ENCODE results near the gene HNRNPA0. TPM values are rescaled to one million over a fixed set of nuclear protein-coding genes. Genes with fewer than 3 reads are reported as not detected.

The HNRNPA0 gene
- total RNA-seq, 3 donors from 2014 or later (not counting 1 experiment from before 2014, with no cell fraction given), result 31.5 to 35.9 (median 33.5) TPM

- 87% methylated on average over 3 of the region's 3 CpGs for WGBS (ENCODE audit: insufficient coverage)
- Histone ChIP-seq H3K27me3 (ENCODE audit: control insufficient read depth, insufficient read depth, low read length) (no peaks in the 10 kb centered on the region), H3K4me3 (ENCODE audit: low read length) (no peak overlapping the region), H3K36me3 (ENCODE audit: control insufficient read depth, insufficient read depth, low read length) (no peaks in the 10 kb centered on the region), H3K27ac (ENCODE audit: low read length) (no peak overlapping the region), H3K9me3 (ENCODE audit: control insufficient read depth, insufficient read depth, low read length) (no peaks in the 10 kb centered on the region), H3K4me1 (ENCODE audit: control insufficient read depth, insufficient read depth, low read length) (no peaks in the 10 kb centered on the region)
- Mint-ChIP-seq H3K9me3 (peaks cover 2 to 3% of the 10 kb centered on the region in 2 donors), H3K4me3 (no peak overlapping the region), H3K27me3 (ENCODE audit: low read depth in 2 of 2) (no peaks in the 10 kb centered on the region), H3K4me1 (no peaks in the 10 kb centered on the region), H3K36me3 (no peaks in the 10 kb centered on the region), H3K27ac (no peak overlapping the region)
- ATAC-seq (no peak), DNase-seq (no peak)
- TF ChIP-seq CTCF (IDR thresholded peaks at IDR 0.05), result no peak
- intact Hi-C loops (cut with micrococcal nuclease), result no loop called here
Measured at GRCh38 chr5:137708796-137709559, 45.2 kb downstream of the HNRNPA0 start.

- H3K4me1 Mint-ChIP-seq, result no peaks in the 10 kb centered on the region
- H3K36me3 Mint-ChIP-seq, result no peaks in the 10 kb centered on the region
- no peaks in the 10 kb centered on the region for H3K36me3 ChIP-seq (ENCODE audit: control insufficient read depth, insufficient read depth, low read length)
- intact Hi-C loops (cut with micrococcal nuclease), result no loop called here
- H3K9me3 ChIP-seq (ENCODE audit: control insufficient read depth, insufficient read depth, low read length), result no peaks in the 10 kb centered on the region
- no peaks in the 10 kb centered on the region for H3K27me3 ChIP-seq (ENCODE audit: control insufficient read depth, insufficient read depth, low read length)
- H3K27ac ChIP-seq (ENCODE audit: low read length), result no peak overlapping the region
- DNase-seq, result no peak
- H3K4me3 Mint-ChIP-seq, result no peak overlapping the region
- no peak for TF ChIP-seq CTCF (IDR thresholded peaks at IDR 0.05)
- WGBS (ENCODE audit: insufficient coverage), result 100% methylated on average over 1 of the region's 1 CpG
- no peaks in the 10 kb centered on the region for H3K4me1 ChIP-seq (ENCODE audit: control insufficient read depth, insufficient read depth, low read length)
- no peak for ATAC-seq
- no peaks in the 10 kb centered on the region for H3K27me3 Mint-ChIP-seq (ENCODE audit: low read depth in 2 of 2)
- peaks cover 2 to 3% of the 10 kb centered on the region in 2 donors for H3K9me3 Mint-ChIP-seq
- no peak overlapping the region for H3K27ac Mint-ChIP-seq
- H3K4me3 ChIP-seq (ENCODE audit: low read length), result no peak overlapping the region
Measured at GRCh38 chr5:137708062-137708461, 46.1 kb downstream of the HNRNPA0 start.

GRCh38 chr5:137706841-137707240 lies 47.3 kb downstream of the HNRNPA0 start:
- Mint-ChIP-seq H3K4me1 (no peaks in the 10 kb centered on the region), H3K4me3 (no peak overlapping the region), H3K27ac (no peak overlapping the region), H3K9me3 (no peaks in the 10 kb centered on the region), H3K27me3 (ENCODE audit: low read depth in 2 of 2) (no peaks in the 10 kb centered on the region), H3K36me3 (no peaks in the 10 kb centered on the region)
- no peak for DNase-seq
- H3K9me3 ChIP-seq (ENCODE audit: control insufficient read depth, insufficient read depth, low read length), result no peaks in the 10 kb centered on the region
- 100% methylated on average over 1 of the region's 2 CpGs for WGBS (ENCODE audit: insufficient coverage)
- no peak overlapping the region for H3K27ac ChIP-seq (ENCODE audit: low read length)
- H3K36me3 ChIP-seq (ENCODE audit: control insufficient read depth, insufficient read depth, low read length), result no peaks in the 10 kb centered on the region
- no peak for ATAC-seq
- intact Hi-C loops (cut with micrococcal nuclease), result no loop called here
- H3K4me3 ChIP-seq (ENCODE audit: low read length), result no peak overlapping the region
- no peaks in the 10 kb centered on the region for H3K4me1 ChIP-seq (ENCODE audit: control insufficient read depth, insufficient read depth, low read length)
- no peaks in the 10 kb centered on the region for H3K27me3 ChIP-seq (ENCODE audit: control insufficient read depth, insufficient read depth, low read length)
- TF ChIP-seq CTCF (IDR thresholded peaks at IDR 0.05), result no peak

GRCh38 chr5:137705106-137705505 lies 49.1 kb downstream of the HNRNPA0 start:
- no peak overlapping the region for H3K27ac ChIP-seq (ENCODE audit: low read length)
- H3K9me3 Mint-ChIP-seq, result no peaks in the 10 kb centered on the region
- intact Hi-C loops (cut with micrococcal nuclease), result no loop called here
- no peak for TF ChIP-seq CTCF (IDR thresholded peaks at IDR 0.05)
- no peak overlapping the region for H3K4me3 Mint-ChIP-seq
- H3K4me1 ChIP-seq (ENCODE audit: control insufficient read depth, insufficient read depth, low read length), result no peaks in the 10 kb centered on the region
- no peaks in the 10 kb centered on the region for H3K27me3 ChIP-seq (ENCODE audit: control insufficient read depth, insufficient read depth, low read length)
- ATAC-seq (no peak), DNase-seq (no peak)
- no peak overlapping the region for H3K27ac Mint-ChIP-seq
- H3K9me3 ChIP-seq (ENCODE audit: control insufficient read depth, insufficient read depth, low read length), result no peaks in the 10 kb centered on the region
- H3K4me1 Mint-ChIP-seq, result no peaks in the 10 kb centered on the region
- H3K36me3 Mint-ChIP-seq, result no peaks in the 10 kb centered on the region
- no peaks in the 10 kb centered on the region for H3K27me3 Mint-ChIP-seq (ENCODE audit: low read depth in 2 of 2)
- H3K4me3 ChIP-seq (ENCODE audit: low read length), result no peak overlapping the region
- no peaks in the 10 kb centered on the region for H3K36me3 ChIP-seq (ENCODE audit: control insufficient read depth, insufficient read depth, low read length)

Measured in natural killer cell (primary cell).